Brain microvascular endothelial cell (primary cell): ENCODE results near the gene PDE11A.

Experiments used
- DNase-seq: peaks from one replicate; pipeline ENCODE4 v3.0.0-alpha.2; 2020
- H3K27ac ChIP-seq: fragments of 250-450 bp; sonication (Bioruptor Pico); 2 replicates; pipeline ENCODE4 v1.5.1; 2020; ENCODE audit warnings: mild to moderate bottlenecking, moderate library complexity
- H3K27me3 ChIP-seq: fragments of 250-450 bp; sonication (Bioruptor Pico); replicated peaks from 2 replicates; pipeline ENCODE4 v1.5.1; 2020; ENCODE audit warnings: mild to moderate bottlenecking
- H3K36me3 ChIP-seq: fragments of 250-450 bp; sonication (Bioruptor Pico); replicated peaks from 2 replicates; pipeline ENCODE4 v1.5.1; 2020; ENCODE audit warnings: mild to moderate bottlenecking
- H3K4me3 ChIP-seq: 2 replicates; pipeline ENCODE4 v1.5.1; 2011; ENCODE audit warnings: low read depth, mild to moderate bottlenecking, control low read depth, low read length, moderate library complexity
- in situ Hi-C: cut with HindIII; loops from 2 replicates; pipeline ENCODE4 v1.10.0; 2017; ENCODE audit warnings: low sequenced_read_pairs, low pct_ligation_motif_present
- TF ChIP-seq, protein P1 (sequence below): IDR thresholded peaks from 2 replicates; pipeline ENCODE4 v1.5.1; 2011; ENCODE audit warnings: low read depth, mild to moderate bottlenecking, moderate library complexity, low read length, control low read depth, inconsistent platforms; ENCODE audit errors: missing control alignments

PDE11A gene

DNA sequence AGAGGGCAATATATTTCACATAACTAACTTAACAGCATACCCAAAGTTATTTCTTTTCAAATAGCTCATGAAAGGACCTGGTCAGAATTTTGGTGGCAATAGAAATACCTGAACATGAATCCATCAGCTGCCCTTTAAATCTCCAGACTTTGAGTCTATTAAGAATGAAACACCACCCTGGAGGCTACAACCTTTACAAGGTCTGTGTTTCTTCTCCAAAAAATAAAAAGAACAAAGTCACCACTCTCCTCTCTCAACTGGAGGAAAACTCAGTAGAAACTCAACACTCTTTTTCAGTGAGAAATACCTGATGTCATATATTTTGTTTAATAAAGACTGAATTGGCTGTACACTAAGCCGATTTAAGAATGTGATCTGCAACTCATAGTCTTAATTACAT lies 475.7 kb downstream of the PDE11A start:
- in situ Hi-C loops: no loop called here

DNA sequence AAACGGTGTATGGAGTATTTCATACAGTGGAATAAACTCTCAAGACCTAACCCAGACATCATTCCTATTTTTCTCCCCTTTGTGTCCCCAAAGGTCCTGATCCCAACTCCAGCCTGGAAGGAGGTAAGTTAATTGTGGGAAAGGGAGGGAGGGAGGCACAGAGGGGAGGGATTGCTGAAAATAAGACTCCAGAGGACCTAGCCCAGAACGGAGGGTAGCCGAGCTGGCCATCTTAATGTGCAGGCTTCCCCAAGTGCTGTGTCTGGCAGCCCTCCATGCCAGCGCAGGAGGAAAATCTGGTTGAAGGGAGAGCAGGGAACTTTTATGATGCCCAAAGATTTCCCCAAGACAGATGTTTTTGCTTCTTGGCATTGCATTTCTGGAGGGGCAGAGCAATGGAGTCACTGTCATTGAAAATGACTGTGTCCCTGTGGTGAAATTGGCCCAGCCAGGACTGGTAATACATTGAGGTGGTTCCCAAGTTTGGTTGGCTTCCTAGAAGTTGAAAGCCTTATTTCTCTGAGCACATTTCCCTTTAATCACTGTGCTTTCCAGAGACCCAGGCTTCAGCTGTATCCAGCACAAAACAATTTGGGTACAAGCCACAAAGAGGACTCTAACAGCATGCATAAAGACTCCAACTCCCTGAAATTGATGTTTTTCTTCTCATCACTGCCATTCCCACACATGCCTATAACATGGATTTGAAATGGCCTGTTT lies 477.3 kb downstream of the PDE11A start:
- in situ Hi-C loops: no loop called here
- Histone ChIP-seq H3K36me3 (no peaks in the 10 kb centered on the region), H3K4me3 (no peak overlapping the region), H3K27me3 (peaks cover 2% of the 10 kb centered on the region), H3K27ac (no peak overlapping the region)
- no peak for DNase-seq
- TF ChIP-seq, protein P1, sequence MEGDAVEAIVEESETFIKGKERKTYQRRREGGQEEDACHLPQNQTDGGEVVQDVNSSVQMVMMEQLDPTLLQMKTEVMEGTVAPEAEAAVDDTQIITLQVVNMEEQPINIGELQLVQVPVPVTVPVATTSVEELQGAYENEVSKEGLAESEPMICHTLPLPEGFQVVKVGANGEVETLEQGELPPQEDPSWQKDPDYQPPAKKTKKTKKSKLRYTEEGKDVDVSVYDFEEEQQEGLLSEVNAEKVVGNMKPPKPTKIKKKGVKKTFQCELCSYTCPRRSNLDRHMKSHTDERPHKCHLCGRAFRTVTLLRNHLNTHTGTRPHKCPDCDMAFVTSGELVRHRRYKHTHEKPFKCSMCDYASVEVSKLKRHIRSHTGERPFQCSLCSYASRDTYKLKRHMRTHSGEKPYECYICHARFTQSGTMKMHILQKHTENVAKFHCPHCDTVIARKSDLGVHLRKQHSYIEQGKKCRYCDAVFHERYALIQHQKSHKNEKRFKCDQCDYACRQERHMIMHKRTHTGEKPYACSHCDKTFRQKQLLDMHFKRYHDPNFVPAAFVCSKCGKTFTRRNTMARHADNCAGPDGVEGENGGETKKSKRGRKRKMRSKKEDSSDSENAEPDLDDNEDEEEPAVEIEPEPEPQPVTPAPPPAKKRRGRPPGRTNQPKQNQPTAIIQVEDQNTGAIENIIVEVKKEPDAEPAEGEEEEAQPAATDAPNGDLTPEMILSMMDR: no peak

More for the DNA sequence above, 475.7 kb downstream of the PDE11A start:
- TF ChIP-seq, protein P1: no peak
- peaks cover 2% of the 10 kb centered on the region for H3K27me3 ChIP-seq
- DNase-seq: no peak
- no peaks in the 10 kb centered on the region for H3K36me3 ChIP-seq
- H3K27ac ChIP-seq: no peak overlapping the region
- no peak overlapping the region for H3K4me3 ChIP-seq

- in situ Hi-C loops: no loop called here
- DNase-seq: no peak
These were observed 479.2 kb downstream of the PDE11A start for GRCh38 chr2:177593402-177593801.

DNA sequence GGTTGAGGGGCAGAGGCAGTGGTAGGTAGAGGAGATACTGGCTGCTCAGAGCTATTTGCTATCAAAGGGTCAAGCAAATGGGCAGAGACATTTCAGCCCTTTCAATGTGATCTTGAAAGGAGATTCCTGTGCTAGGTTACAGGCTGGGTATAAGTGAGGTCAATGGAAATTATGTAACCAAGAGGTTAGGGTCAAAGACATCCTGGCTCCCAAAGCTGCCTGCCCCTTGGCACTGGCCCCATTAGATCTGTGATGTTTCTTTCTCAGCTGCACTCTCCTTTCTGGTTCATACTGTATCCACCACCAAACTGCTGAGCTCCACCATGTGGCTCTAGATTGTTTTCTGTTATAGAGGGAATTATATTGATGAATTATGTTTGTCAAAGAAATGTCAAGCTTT lies 479.6 kb downstream of the PDE11A start:
- in situ Hi-C loops: no loop called here
- TF ChIP-seq, protein P1: no peak
- no peaks in the 10 kb centered on the region for H3K27me3 ChIP-seq
- H3K27ac ChIP-seq: no peak overlapping the region
- no peak for DNase-seq
- no peak overlapping the region for H3K4me3 ChIP-seq
- no peaks in the 10 kb centered on the region for H3K36me3 ChIP-seq

More at GRCh38 chr2:177593402-177593801, 479.2 kb downstream of the PDE11A start:
- Histone ChIP-seq H3K27me3 (peaks cover 2% of the 10 kb centered on the region), H3K36me3 (no peaks in the 10 kb centered on the region), H3K4me3 (no peak overlapping the region), H3K27ac (no peak overlapping the region)
- TF ChIP-seq, protein P1: no peak

- no peak for DNase-seq
- Histone ChIP-seq H3K27ac (no peak overlapping the region), H3K36me3 (no peaks in the 10 kb centered on the region), H3K4me3 (no peak overlapping the region), H3K27me3 (no peaks in the 10 kb centered on the region)
- TF ChIP-seq, protein P1: no peak
- in situ Hi-C loops: no loop called here
These were observed 480.2 kb downstream of the PDE11A start for GRCh38 chr2:177592397-177592796.

- TF ChIP-seq, protein P1: no peak
- Histone ChIP-seq H3K4me3 (no peak overlapping the region), H3K27me3 (no peaks in the 10 kb centered on the region), H3K27ac (no peak overlapping the region), H3K36me3 (no peaks in the 10 kb centered on the region)
- DNase-seq: no peak
- in situ Hi-C loops: no loop called here
These were observed 483.4 kb downstream of the PDE11A start for GRCh38 chr2:177589186-177589585.
